ENCODE results near the gene NIPSNAP2. TPM values are rescaled to one million over a fixed set of nuclear protein-coding genes. Genes with fewer than 3 reads are reported as not detected.

The NIPSNAP2 gene
- total and polyA plus RNA-seq, 2 of the 13 experiments (the other 11 are each of a cell fraction or from before 2014, with no cell fraction given): 40.3 to 61.5 TPM

DNA sequence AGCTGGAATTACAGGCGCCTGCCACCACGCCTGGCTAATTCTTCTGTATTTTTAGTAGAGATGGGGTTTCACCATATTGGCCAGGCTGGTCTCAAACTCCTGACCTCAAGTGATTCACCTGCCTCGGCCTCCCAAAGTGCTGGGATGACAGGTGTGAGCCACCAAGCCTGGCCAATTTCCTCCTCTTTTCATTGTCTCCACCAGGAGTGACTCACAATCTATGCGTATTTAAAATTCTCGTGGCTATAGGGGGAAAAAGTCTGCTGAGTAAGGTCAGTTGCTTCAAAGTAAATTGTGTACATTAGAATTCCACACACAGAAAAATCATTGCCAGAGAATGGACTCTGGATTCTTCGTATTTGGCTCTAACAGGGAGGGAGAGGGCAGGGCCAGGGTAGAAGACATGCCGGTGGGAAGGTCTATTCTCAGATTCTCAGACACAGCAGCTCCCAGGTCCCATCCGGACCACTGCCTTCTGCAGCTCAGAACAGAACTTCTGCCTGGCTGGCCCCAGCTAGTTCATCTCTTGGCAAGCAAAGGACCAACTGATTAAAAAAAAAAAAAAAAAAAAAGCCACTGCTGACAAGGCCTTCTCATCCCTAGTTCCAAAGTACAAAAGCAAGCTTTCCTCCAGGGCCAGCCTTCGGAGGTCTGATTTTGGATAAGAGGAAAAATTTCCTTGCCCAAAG, 64.7 kb downstream of the NIPSNAP2 start (continued):
- TF ChIP-seq HDAC1 (CRISPR knock-in tag; IDR thresholded peaks at IDR 0.05): no peak; the same call in none of the 2 replicates
- TF ChIP-seq RFX3 (CRISPR knock-in tag; IDR thresholded peaks at IDR 0.05): no peak
- peak; percentile 75 for TF ChIP-seq KDM6A (CRISPR knock-in tag; IDR thresholded peaks at IDR 0.05; ENCODE audit: low read depth)
- TF ChIP-seq, protein P1, sequence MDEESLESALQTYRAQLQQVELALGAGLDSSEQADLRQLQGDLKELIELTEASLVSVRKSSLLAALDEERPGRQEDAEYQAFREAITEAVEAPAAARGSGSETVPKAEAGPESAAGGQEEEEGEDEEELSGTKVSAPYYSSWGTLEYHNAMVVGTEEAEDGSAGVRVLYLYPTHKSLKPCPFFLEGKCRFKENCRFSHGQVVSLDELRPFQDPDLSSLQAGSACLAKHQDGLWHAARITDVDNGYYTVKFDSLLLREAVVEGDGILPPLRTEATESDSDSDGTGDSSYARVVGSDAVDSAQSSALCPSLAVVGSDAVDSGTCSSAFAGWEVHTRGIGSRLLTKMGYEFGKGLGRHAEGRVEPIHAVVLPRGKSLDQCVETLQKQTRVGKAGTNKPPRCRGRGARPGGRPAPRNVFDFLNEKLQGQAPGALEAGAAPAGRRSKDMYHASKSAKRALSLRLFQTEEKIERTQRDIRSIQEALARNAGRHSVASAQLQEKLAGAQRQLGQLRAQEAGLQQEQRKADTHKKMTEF (CRISPR knock-in tag; IDR thresholded peaks at IDR 0.05): peak; percentile 64; the same call in 1 of the 2 replicates
- peak; percentile 64 for TF ChIP-seq TCF7 (IDR thresholded peaks at IDR 0.05; ENCODE audit: low read depth)
- TF ChIP-seq MIER3 (CRISPR knock-in tag; IDR thresholded peaks at IDR 0.05; ENCODE audit: borderline replicate concordance): peak; percentile 44; the same call in 1 of the 2 replicates
- TF ChIP-seq MAFF (IDR thresholded peaks at IDR 0.05; ENCODE audit: low read depth, low read length): peak; percentile 86
- no peak for TF ChIP-seq GTF2F1 (IDR thresholded peaks at IDR 0.05; ENCODE audit: low read length)
- no peak for TF ChIP-seq ZFP36 (IDR thresholded peaks at IDR 0.05; ENCODE audit: borderline replicate concordance, low read depth, low read length, partially characterized antibody)
- TF ChIP-seq KAT8 (CRISPR knock-in tag; IDR thresholded peaks at IDR 0.05): peak; percentile 42
- TF ChIP-seq SKI (IDR thresholded peaks at IDR 0.05; ENCODE audit: partially characterized antibody): peak; percentile 50
- TF ChIP-seq, protein P2, sequence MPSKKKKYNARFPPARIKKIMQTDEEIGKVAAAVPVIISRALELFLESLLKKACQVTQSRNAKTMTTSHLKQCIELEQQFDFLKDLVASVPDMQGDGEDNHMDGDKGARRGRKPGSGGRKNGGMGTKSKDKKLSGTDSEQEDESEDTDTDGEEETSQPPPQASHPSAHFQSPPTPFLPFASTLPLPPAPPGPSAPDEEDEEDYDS (CRISPR knock-in tag; IDR thresholded peaks at IDR 0.05): peak; percentile 41
- TF ChIP-seq, protein P3, sequence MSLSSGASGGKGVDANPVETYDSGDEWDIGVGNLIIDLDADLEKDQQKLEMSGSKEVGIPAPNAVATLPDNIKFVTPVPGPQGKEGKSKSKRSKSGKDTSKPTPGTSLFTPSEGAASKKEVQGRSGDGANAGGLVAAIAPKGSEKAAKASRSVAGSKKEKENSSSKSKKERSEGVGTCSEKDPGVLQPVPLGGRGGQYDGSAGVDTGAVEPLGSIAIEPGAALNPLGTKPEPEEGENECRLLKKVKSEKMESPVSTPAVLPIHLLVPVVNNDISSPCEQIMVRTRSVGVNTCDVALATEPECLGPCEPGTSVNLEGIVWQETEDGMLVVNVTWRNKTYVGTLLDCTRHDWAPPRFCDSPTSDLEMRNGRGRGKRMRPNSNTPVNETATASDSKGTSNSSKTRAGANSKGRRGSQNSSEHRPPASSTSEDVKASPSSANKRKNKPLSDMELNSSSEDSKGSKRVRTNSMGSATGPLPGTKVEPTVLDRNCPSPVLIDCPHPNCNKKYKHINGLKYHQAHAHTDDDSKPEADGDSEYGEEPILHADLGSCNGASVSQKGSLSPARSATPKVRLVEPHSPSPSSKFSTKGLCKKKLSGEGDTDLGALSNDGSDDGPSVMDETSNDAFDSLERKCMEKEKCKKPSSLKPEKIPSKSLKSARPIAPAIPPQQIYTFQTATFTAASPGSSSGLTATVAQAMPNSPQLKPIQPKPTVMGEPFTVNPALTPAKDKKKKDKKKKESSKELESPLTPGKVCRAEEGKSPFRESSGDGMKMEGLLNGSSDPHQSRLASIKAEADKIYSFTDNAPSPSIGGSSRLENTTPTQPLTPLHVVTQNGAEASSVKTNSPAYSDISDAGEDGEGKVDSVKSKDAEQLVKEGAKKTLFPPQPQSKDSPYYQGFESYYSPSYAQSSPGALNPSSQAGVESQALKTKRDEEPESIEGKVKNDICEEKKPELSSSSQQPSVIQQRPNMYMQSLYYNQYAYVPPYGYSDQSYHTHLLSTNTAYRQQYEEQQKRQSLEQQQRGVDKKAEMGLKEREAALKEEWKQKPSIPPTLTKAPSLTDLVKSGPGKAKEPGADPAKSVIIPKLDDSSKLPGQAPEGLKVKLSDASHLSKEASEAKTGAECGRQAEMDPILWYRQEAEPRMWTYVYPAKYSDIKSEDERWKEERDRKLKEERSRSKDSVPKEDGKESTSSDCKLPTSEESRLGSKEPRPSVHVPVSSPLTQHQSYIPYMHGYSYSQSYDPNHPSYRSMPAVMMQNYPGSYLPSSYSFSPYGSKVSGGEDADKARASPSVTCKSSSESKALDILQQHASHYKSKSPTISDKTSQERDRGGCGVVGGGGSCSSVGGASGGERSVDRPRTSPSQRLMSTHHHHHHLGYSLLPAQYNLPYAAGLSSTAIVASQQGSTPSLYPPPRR (CRISPR knock-in tag; IDR thresholded peaks at IDR 0.05; ENCODE audit: borderline replicate concordance): 0 out of 2 replicates have a peak, but pooled peaks have one; percentile 33
- TF ChIP-seq ZNF619 (CRISPR knock-in tag; IDR thresholded peaks at IDR 0.05): no peak
- 0 out of 2 replicates have a peak, but pooled peaks have one; percentile 35 for TF ChIP-seq SMAD3 (CRISPR knock-in tag; IDR thresholded peaks at IDR 0.05)
- TF ChIP-seq KDM4B (CRISPR knock-in tag; IDR thresholded peaks at IDR 0.05): no peak
- TF ChIP-seq KLF16 (CRISPR knock-in tag; IDR thresholded peaks at IDR 0.05): 0 out of 4 replicates have a peak, but pooled peaks of 1 of the 2 experiments have one; percentile 11
- no peak for TF ChIP-seq FOXA1 (IDR thresholded peaks at IDR 0.05)
- 0 out of 2 replicates have a peak, but pooled peaks have one; percentile 45 for TF ChIP-seq FOXA1 (CRISPR knock-in tag; IDR thresholded peaks at IDR 0.05)
- TF ChIP-seq SETDB1 (CRISPR knock-in tag; IDR thresholded peaks at IDR 0.05; ENCODE audit: borderline replicate concordance): no peak
- TF ChIP-seq MBD4 (IDR thresholded peaks at IDR 0.05; ENCODE audit: borderline replicate concordance, low read length): no peak; the same call in 1 of the 2 replicates
- TF ChIP-seq POLR2G (IDR thresholded peaks at IDR 0.05; ENCODE audit: low read depth, low read length): no peak
